HuH-7 (cell line): ENCODE data around the gene FPGS.

Source experiments
- DNase-seq: peaks from one replicate; pipeline ENCODE4 v3.0.0; 2011; ENCODE audit warnings: low spot score

FPGS gene

GRCh38 chr9:127788337-127789011 lies 14.2 kb upstream of the FPGS start:
- no peak for DNase-seq

- no peak for DNase-seq
Observed at GRCh38 chr9:127789179-127789578, 13.5 kb upstream of the FPGS start.

- DNase-seq = no peak
Observed at GRCh38 chr9:127790094-127790855, 12.4 kb upstream of the FPGS start.

- DNase-seq = no peak
Observed at GRCh38 chr9:127791085-127791484, 11.6 kb upstream of the FPGS start.

GRCh38 chr9:127792417-127793031 lies 10.2 kb upstream of the FPGS start:
- no peak for DNase-seq

- no peak for DNase-seq
Observed at GRCh38 chr9:127793093-127793708, 9.5 kb upstream of the FPGS start.

GRCh38 chr9:127794001-127794791 lies 8.5 kb upstream of the FPGS start:
- no peak for DNase-seq

- DNase-seq = no peak
Observed at GRCh38 chr9:127796225-127796813, 6.4 kb upstream of the FPGS start.

GRCh38 chr9:127796852-127797370 lies 5.8 kb upstream of the FPGS start:
- no peak for DNase-seq

GRCh38 chr9:127801955-127802575 lies 617 bp upstream of the FPGS start:
- no peak for DNase-seq

- DNase-seq = no peak
Observed at GRCh38 chr9:127803507-127804352, 1.0 kb downstream of the FPGS start.

GRCh38 chr9:127805620-127806019 lies 2.9 kb downstream of the FPGS start:
- DNase-seq = peak; percentile 89

- no peak for DNase-seq
Observed at GRCh38 chr9:127806871-127807270, 4.2 kb downstream of the FPGS start.

GRCh38 chr9:127808347-127809001 lies 5.8 kb downstream of the FPGS start:
- DNase-seq = no peak

- DNase-seq = no peak
Observed at GRCh38 chr9:127809002-127809539, 6.4 kb downstream of the FPGS start.

GRCh38 chr9:127809540-127810377 lies 7.1 kb downstream of the FPGS start:
- DNase-seq = no peak

GRCh38 chr9:127810378-127811187 lies 7.9 kb downstream of the FPGS start:
- no peak for DNase-seq
